Muscle layer of colon (tissue), 2 donors: ENCODE data around the gene MOK.
"Not testable (repeated sequence)": the region's sequence is repeated elsewhere in the genome, so short reads cannot be mapped to it uniquely, and the experiment has no call there.

Source experiments
- H3K27ac ChIP-seq: one replicate; pipeline ENCODE4 v1.7.0; 2013; ENCODE audit warnings: low read depth, mild to moderate bottlenecking, low read length, moderate library complexity
- H3K27me3 ChIP-seq, 2 donors: one replicate each; pipeline ENCODE4 v1.7.0; 2013; ENCODE audit warnings: low read length in 2 of 2, mild to moderate bottlenecking in 2 of 2; ENCODE audit not compliant: insufficient read depth in 2 of 2, control insufficient read depth in 1 of 2
- H3K36me3 ChIP-seq: one replicate; pipeline ENCODE4 v1.7.0; 2013; ENCODE audit warnings: mild to moderate bottlenecking, low read length; ENCODE audit not compliant: insufficient read depth
- H3K4me1 ChIP-seq: one replicate; pipeline ENCODE4 v1.7.0; 2013; ENCODE audit warnings: mild to moderate bottlenecking, low read length; ENCODE audit not compliant: insufficient read depth
- H3K4me3 ChIP-seq, 2 donors: one replicate each; pipeline ENCODE4 v1.7.0; 2013; ENCODE audit warnings: low read length in 2 of 2, low read depth in 1 of 2, mild to moderate bottlenecking in 1 of 2, moderate library complexity in 1 of 2
- H3K9ac ChIP-seq: one replicate; pipeline ENCODE4 v1.7.0; 2013; ENCODE audit warnings: low read length
- H3K9me3 ChIP-seq: one replicate; pipeline ENCODE4 v1.7.0; 2013; ENCODE audit warnings: mild to moderate bottlenecking, low read length
- donor health status: abdominal sarcoma.
- donor health status: Adenocarcinoma of cecum.

Gene MOK

DNA sequence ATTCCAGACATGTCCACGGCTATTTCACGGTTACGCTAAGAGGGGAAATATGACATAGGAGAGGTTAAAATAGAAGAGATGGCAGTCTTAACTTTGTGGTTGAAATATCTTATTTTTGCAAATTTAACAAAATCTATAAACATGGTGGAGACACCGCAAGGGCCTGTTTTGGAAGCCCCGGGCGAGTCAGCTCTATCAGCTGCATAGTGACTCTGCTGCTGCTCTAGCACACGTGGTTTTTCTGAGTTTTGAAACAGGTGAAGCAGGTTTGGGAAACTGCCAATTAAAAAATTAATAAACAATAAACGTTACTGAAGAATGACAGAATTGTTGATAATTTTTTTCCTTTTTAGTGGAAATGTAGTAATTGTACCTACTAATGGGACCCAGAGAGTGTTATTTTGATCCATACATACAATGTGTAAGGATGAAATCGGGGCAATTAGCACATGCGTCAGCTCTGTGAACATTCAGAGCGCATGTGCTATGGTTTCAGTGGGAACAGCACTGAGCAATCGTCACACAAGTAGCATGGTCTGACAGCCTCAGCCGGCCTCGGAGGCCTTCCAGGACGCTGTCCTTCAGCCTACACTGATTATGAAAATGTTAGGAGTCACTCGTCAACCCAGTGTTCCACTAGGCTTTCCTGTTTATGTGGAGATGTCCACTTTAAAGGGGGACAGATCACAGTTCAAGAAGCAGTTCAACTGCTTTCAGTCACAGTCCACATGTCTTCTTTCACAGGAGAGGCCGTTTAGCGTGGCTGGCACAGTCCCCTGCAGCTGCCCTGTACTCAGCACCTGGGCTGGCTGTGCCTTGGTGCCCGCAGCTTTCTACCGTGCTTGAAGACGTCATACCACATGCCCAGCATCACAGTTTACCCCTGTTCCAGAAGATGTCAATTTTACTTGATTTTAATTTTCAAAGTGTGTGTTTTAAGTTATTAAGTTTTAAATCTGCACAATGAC, 51.8 kb downstream of the MOK start:
- Histone ChIP-seq H3K27me3 (no peaks in the 10 kb centered on the region), H3K9me3 (no peaks in the 10 kb centered on the region), H3K4me3 (no peak overlapping the region), H3K36me3 (peaks cover 17% of the 10 kb centered on the region), H3K27ac (no peak overlapping the region), H3K4me1 (no peaks in the 10 kb centered on the region), H3K9ac (no peak overlapping the region)

- no peaks in the 10 kb centered on the region for H3K4me1 ChIP-seq
- H3K9ac ChIP-seq: no peak overlapping the region
- peaks cover 17% of the 10 kb centered on the region for H3K36me3 ChIP-seq
- H3K27ac ChIP-seq: no peak overlapping the region
- no peak overlapping the region for H3K4me3 ChIP-seq
- no peaks in the 10 kb centered on the region for H3K27me3 ChIP-seq
- H3K9me3 ChIP-seq: no peaks in the 10 kb centered on the region
Observed at GRCh38 chr14:102251161-102251560, 53.8 kb downstream of the MOK start.

- Histone ChIP-seq H3K9ac (no peak overlapping the region), H3K4me3 (no peak overlapping the region), H3K27me3 (no peaks in the 10 kb centered on the region), H3K36me3 (peaks cover 17% of the 10 kb centered on the region), H3K27ac (no peak overlapping the region), H3K9me3 (no peaks in the 10 kb centered on the region), H3K4me1 (no peaks in the 10 kb centered on the region)
Observed at GRCh38 chr14:102250636-102251035, 54.3 kb downstream of the MOK start.

DNA sequence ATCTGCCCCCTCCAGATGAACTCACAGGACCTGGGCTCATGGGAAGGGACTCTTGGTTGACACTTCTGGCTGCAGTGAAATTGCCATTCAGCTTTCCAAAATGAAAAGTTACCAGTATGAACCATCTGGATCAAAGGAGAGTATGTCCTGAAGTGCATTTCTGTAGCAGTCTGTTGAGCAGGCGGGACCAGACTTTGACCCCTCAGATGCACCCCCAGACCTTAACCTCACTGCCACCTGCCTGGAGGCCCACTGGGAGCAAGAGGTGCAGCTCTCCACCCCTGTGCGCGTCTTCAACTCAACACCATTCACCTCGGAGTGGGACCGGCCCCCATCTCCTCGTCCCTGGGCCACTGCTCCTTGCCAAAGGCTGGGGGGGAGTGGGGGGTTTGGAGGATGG, 55.0 kb downstream of the MOK start:
- no peaks in the 10 kb centered on the region for H3K4me1 ChIP-seq
- H3K36me3 ChIP-seq: peaks cover 17% of the 10 kb centered on the region
- no peak overlapping the region for H3K4me3 ChIP-seq
- no peak overlapping the region for H3K9ac ChIP-seq
- H3K27ac ChIP-seq: no peak overlapping the region
- no peaks in the 10 kb centered on the region for H3K9me3 ChIP-seq
- no peaks in the 10 kb centered on the region for H3K27me3 ChIP-seq

- H3K4me1 ChIP-seq: no peaks in the 10 kb centered on the region
Observed at GRCh38 chr14:102249041-102249440, 55.9 kb downstream of the MOK start.

DNA sequence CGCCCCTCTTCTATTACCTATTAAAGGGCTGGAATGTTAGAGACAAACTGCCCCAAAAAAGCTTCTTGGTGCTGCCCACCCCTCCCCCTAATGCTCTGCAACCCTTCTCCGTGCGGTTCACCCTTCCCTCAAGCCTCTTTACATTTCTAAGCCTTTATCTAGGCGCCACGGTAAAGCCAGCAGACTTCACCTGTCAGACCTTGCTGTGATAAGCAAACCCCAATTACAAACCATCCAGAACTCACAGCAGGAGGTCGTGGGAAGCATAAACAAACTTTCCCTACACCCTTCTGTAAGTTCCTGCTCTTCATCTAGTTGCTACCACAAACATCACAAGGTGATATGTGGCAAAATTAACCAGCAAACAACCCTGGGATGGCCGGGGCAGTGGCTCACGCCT, 56.8 kb downstream of the MOK start:
- H3K4me3 ChIP-seq: no peak overlapping the region

More at GRCh38 chr14:102249041-102249440, 55.9 kb downstream of the MOK start:
- Histone ChIP-seq H3K4me3 (no peak overlapping the region), H3K9ac (no peak overlapping the region), H3K27me3 (no peaks in the 10 kb centered on the region), H3K9me3 (no peaks in the 10 kb centered on the region), H3K36me3 (peaks cover 17% of the 10 kb centered on the region), H3K27ac (no peak overlapping the region)

DNA sequence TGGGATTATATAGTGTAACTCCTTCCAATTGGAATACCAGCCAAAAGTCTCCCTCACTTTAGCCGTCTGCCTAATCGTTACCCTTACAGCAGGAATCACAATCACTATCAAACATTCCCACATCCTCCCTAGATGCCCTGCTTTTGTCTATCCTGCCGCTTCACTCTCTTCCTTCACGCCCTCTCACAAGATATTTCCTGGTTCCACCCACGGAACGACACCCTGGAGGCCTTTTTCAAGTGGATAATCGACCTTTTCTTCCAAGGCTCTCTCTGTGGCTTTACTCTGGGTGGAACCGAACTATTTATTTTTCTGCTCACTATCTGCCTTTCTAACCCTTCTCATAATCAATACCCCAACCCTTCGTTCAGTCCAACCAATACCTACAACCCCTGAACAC, 58.9 kb downstream of the MOK start:
- H3K9me3 ChIP-seq: no peaks in the 10 kb centered on the region
- H3K36me3 ChIP-seq: peaks cover 14% of the 10 kb centered on the region
- no peaks in the 10 kb centered on the region for H3K27me3 ChIP-seq
- H3K9ac ChIP-seq: no peak overlapping the region
- no peak overlapping the region for H3K4me3 ChIP-seq
- no peak overlapping the region for H3K27ac ChIP-seq
- no peaks in the 10 kb centered on the region for H3K4me1 ChIP-seq

More for the DNA sequence above, 56.8 kb downstream of the MOK start:
- Histone ChIP-seq H3K4me1 (no peaks in the 10 kb centered on the region), H3K36me3 (peaks cover 17% of the 10 kb centered on the region), H3K27me3 (no peaks in the 10 kb centered on the region), H3K27ac (no peak overlapping the region), H3K9me3 (no peaks in the 10 kb centered on the region), H3K9ac (no peak overlapping the region)

DNA sequence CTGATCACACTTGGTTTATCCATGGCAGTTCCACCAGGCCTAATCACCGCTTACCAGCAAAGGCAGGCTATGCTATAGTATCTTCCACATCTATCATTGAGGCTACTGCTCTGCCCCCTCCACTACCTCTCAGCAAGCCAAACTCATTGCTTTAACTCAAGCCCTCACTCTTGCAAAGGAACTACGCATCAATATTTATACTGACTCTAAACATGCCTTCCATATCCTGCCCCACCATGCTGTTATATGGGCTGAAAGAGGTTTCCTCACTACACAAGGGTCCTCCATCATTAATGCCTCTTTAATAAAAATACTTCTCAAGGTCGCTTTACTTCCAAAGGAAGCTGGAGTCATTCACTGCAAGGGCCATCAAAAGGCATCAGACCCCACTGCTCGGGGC, 61.2 kb downstream of the MOK start:
- not testable (repeated sequence) for H3K36me3 ChIP-seq, H3K4me1 ChIP-seq, H3K27ac ChIP-seq, H3K4me3 ChIP-seq, H3K9me3 ChIP-seq, H3K27me3 ChIP-seq, H3K9ac ChIP-seq

DNA sequence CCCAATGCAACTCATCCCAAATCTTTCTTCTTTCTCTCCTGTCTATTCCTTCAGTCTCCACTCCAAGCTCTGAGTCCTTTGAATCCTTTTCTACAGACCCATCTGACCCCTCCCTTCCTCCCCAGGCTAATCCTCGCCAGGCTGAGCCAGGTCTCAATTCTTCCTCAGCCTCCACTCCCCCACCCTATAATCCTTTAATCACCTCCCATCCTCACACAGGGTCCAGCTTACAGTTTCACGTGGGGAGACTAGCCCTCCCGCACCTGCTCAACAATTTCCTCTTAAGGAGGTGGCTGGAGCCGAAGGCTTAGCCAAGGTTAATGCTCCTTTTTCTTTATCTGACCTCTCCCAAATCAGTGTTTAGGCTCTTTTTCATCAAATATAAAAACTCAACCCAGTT, 63.8 kb downstream of the MOK start:
- no peaks in the 10 kb centered on the region for H3K9me3 ChIP-seq
- H3K4me3 ChIP-seq: no peak overlapping the region
- H3K27ac ChIP-seq: no peak overlapping the region
- no peaks in the 10 kb centered on the region for H3K27me3 ChIP-seq
- no peak overlapping the region for H3K9ac ChIP-seq
- no peaks in the 10 kb centered on the region for H3K36me3 ChIP-seq
- no peaks in the 10 kb centered on the region for H3K4me1 ChIP-seq

DNA sequence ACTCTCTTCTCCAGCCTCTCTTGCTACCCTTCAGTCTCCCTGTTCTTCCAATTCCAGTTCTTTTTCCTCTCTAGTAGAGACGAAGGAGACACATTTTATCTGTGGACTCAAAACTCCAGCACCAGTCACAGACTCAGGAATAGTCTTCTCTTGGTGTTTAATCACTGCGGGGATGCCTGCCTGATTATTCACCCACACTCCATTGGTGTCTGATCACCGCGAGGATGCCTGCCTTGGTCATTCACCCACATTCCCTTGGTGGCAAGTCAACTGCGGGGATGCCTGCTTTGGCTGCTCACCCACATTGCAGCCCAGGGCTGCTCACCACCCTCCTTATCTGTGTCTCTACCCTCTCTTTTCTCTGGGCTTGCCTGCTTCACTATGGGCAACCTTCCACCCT, 64.5 kb downstream of the MOK start:
- H3K4me3 ChIP-seq, H3K27ac ChIP-seq, H3K4me1 ChIP-seq, H3K36me3 ChIP-seq, H3K9ac ChIP-seq, H3K9me3 ChIP-seq, H3K27me3 ChIP-seq: not testable (repeated sequence)

- H3K27me3 ChIP-seq: no peaks in the 10 kb centered on the region
- no peak overlapping the region for H3K9ac ChIP-seq
- no peak overlapping the region for H3K4me3 ChIP-seq
- H3K9me3 ChIP-seq: no peaks in the 10 kb centered on the region
- H3K36me3 ChIP-seq: no peaks in the 10 kb centered on the region
- no peak overlapping the region for H3K27ac ChIP-seq
- H3K4me1 ChIP-seq: peaks cover 8% of the 10 kb centered on the region
Observed at GRCh38 chr14:102239231-102239630, 65.7 kb downstream of the MOK start.

DNA sequence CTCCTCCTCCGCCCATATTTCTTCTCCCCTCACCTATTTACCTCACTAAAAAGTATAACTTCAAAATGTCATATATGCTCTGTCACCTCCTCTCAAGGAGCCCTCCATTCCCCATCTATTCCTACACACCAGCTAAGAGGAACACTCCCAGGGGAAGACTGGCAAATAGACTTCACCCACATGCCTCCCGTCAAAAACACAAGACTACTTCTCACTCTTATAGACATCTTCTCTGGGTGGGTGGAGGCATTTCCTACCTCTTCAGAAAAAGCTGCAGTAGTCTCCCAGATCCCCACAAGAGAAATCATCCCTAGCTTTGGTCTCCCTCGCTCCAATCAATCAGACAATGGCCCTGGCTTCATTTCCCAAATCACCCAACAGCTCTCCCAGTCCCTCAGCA, 66.2 kb downstream of the MOK start:
- no peaks in the 10 kb centered on the region for H3K36me3 ChIP-seq
- H3K4me1 ChIP-seq: peaks cover 8% of the 10 kb centered on the region
- H3K27ac ChIP-seq: no peak overlapping the region
- H3K27me3 ChIP-seq: no peaks in the 10 kb centered on the region
- no peak overlapping the region for H3K9ac ChIP-seq
- no peak overlapping the region for H3K4me3 ChIP-seq
- H3K9me3 ChIP-seq: no peaks in the 10 kb centered on the region
